GM19395 (cell line): ENCODE results near the gene FNIP2.

Experiments used
- ATAC-seq: cut with Tn5 transposase; IDR thresholded peaks from one replicate; pipeline ENCODE4 v1.9.1; 2021; ENCODE audit warnings: mild to moderate bottlenecking, moderate library complexity; ENCODE audit not compliant: unreplicated experiment

FNIP2 gene

GRCh38 chr4:158760866-158761265 lies 8.0 kb upstream of the FNIP2 start:
- no peak for ATAC-seq

- ATAC-seq = no peak
Measured at GRCh38 chr4:158762553-158762952, 6.3 kb upstream of the FNIP2 start.

GRCh38 chr4:158763462-158763861 lies 5.4 kb upstream of the FNIP2 start:
- no peak for ATAC-seq

- no peak for ATAC-seq
Measured at GRCh38 chr4:158766434-158767044, 2.3 kb upstream of the FNIP2 start.

- no peak for ATAC-seq
Measured at GRCh38 chr4:158767451-158767850, 1.4 kb upstream of the FNIP2 start.

DNA sequence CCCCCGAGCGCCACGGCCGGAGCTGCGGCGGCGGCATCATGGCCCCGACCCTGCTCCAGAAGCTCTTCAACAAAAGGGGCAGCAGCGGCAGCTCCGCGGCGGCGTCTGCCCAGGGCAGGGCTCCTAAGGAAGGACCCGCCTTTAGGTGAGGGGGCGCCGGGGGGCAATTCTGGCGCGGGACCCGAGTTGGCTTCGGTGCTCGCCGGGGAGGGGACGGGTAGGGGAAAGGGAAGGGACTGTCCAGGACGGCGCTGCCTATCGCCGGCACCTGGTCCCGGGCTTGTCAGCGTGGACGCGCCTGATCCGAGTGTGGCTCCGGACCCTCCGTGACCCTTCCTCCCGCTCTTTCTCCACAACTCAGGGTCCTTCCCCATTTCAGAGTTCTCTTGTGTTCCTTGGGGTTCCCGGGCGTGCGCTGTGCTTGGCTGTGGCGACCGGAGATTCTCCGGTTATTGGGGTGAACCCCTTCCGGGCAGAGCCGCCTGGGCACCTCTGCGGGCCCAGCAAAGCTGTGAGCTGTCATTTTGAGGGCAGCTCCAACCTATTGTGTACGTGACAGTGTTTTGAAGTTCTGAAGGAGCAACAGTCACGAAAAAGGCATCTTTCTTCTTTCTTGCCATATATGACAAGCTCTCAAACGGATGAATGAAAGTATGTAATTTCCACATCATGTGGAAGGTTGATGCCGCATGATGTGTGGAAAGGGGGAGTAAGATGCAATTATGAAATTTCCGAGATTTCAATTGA lies 522 bp downstream of the FNIP2 start:
- ATAC-seq = peak; percentile 46

GRCh38 chr4:158770671-158771070 lies 1.8 kb downstream of the FNIP2 start:
- no peak for ATAC-seq

DNA sequence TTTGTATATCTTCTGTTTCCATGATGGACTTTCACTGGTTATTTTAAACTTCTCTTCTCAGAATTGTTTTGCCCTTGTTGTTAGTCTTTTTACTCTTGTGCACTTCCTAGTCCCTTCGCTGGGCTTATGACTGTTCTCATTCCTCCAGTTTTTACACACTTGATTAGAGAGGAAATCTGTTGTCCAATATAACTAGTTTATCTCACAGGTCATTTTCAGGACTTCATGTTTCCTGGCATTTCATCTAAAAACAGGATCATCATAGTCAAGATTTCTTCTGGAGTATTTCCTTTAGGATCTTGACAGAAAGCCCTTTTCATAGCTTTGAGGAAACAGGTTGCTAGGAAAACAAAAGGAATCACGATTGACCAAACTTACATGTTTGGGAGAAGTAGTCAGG lies 3.0 kb downstream of the FNIP2 start:
- ATAC-seq = no peak

DNA sequence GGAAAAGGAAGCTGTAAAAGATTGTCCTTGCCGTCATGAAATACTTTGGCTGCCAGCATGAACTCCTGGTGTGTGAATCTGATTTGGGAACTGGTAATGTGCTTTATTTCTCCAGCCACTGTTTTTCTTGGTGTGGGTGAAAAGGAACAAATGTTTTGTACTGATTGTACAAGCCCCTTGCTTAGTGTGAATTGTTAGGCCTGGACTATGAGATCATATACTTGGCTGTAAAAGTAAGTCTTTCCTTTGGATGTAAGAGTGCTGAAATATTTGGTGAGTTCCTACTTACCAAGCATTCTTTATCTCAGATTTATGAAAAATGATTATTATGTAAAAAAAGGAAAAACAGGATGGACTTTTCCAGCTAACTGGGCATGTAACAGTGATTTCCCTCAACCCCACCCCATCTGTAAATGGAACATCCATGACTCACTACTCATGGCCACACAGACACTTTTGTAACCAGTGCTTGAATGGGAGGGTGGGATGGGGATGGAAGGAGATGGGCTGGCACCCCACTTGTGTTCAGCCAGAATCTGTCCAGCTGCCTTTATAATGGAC lies 6.3 kb downstream of the FNIP2 start:
- ATAC-seq = no peak

GRCh38 chr4:158776106-158776505 lies 7.3 kb downstream of the FNIP2 start:
- ATAC-seq = no peak

GRCh38 chr4:158777423-158778155 lies 8.8 kb downstream of the FNIP2 start:
- no peak for ATAC-seq

- peak; percentile 99 for ATAC-seq
Measured at GRCh38 chr4:158778156-158778711, 9.4 kb downstream of the FNIP2 start.

DNA sequence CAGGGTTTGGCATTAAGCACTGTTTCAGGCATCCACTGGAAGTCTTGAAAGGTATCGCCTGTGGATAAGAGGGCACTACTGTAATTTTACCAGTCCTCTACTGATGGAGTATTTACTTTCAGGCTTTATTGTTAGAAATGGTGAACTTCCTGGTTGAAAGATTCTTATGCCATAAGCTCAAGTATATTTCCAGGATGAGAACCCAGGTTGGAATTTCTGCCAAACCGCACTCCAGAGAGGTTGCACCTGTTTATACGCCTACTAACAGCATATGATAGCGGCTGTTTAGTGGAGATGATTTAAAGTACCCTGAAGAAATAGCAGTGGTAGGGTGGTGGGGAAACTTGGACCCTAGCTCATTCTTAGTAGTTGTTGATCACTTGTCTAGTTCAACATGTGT lies 9.9 kb downstream of the FNIP2 start:
- no peak for ATAC-seq

DNA sequence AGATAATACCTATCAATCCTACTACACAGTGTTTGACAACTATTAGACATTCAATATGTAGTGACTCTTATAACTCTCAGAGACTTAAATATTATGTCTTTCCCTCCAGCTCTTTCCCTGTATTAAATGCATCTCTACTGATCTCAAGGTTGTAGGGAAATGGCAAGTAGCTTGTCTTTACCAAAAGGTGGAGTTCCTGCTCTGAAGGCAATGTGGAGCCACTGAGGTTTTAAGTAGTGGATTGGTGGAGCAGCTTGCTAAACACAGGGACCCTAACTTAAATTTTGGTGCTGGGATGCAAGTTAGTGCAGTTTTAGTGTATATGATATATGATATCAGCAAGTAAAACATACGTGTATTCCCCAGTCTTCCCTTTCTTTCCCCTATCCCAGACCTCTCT lies 13.1 kb downstream of the FNIP2 start:
- ATAC-seq = no peak

- no peak for ATAC-seq
Measured at GRCh38 chr4:158782551-158783360, 13.9 kb downstream of the FNIP2 start.

GRCh38 chr4:158783785-158784184 lies 15.0 kb downstream of the FNIP2 start:
- no peak for ATAC-seq

- no peak for ATAC-seq
Measured at GRCh38 chr4:158785718-158786117, 16.9 kb downstream of the FNIP2 start.

- no peak for ATAC-seq
Measured at GRCh38 chr4:158786121-158786601, 17.3 kb downstream of the FNIP2 start.

GRCh38 chr4:158786955-158787354 lies 18.1 kb downstream of the FNIP2 start:
- no peak for ATAC-seq

DNA sequence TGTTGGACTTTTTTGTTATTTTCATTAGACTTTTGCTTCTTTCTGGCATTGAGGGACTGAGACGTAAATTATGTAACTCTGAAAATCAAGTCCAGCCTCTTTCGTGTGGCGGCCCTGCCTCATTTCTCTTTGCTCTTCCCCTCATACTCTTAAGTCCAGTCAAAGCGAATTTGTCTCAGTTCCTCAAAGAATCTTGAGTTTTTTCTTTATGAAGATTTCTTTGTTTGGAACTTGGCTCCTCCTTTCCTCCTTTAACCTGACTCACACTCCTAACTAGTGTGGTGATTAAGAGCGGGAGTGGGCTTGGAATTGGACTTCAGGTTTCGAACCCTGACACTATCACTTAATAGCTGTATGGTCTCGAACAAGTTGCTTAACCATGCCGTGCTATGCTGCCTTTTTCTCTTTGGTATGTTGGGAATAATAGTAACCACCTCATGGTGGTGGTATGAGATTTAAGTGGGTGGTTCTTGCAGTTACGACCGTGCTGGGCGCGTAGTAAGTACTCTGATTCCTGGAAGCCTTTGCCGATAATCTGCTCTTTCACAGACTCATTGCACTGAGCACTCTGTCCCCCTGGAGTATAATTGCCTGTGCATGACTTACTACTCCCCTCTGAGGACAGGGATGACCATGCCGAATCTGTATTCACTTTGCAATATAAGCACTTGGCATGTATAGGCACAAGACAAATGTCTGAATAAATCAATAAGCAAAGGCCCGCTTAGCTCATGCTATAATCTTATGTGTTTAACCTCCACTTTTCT lies 19.1 kb downstream of the FNIP2 start:
- no peak for ATAC-seq
